SK-N-SH treated with all-trans-retinoic acid at 6 μM for 48 hours (cell line): Measurements from ENCODE around the gene NAA15.

ENCODE experiments used
- CSDC2 ChIP-seq: fragments of 250-450 bp; sonication (Bioruptor Pico); IDR thresholded peaks from 2 replicates; pipeline ENCODE4 v1.5.0; 2020; ENCODE audit warnings: mild to moderate bottlenecking, moderate library complexity
- ESRRG ChIP-seq: fragments of 250-450 bp; sonication (Bioruptor Pico); IDR thresholded peaks from 2 replicates; pipeline ENCODE4 v1.6.1; 2021; ENCODE audit warnings: mild to moderate bottlenecking
- ISL1 ChIP-seq: fragments of 250-450 bp; sonication (Bioruptor Pico); IDR thresholded peaks from 2 replicates; pipeline ENCODE4 v2.1.2; 2022; ENCODE audit warnings: mild to moderate bottlenecking, moderate library complexity
- SNAI2 ChIP-seq: fragments of 250-450 bp; sonication (Bioruptor Pico); IDR thresholded peaks from 2 replicates; pipeline ENCODE4 v1.5.0; 2020; ENCODE audit warnings: mild to moderate bottlenecking, moderate library complexity
- TCF4 ChIP-seq: fragments of 250-450 bp; sonication (Bioruptor Pico); IDR thresholded peaks from 2 replicates; pipeline ENCODE4 v1.8.0; 2021; ENCODE audit warnings: mild to moderate bottlenecking, moderate library complexity, borderline replicate concordance
- ZC3H10 ChIP-seq: fragments of 250-450 bp; sonication (Bioruptor Pico); IDR thresholded peaks from 2 replicates; pipeline ENCODE4 v1.5.1; 2021; ENCODE audit warnings: mild to moderate bottlenecking, moderate library complexity
- ZNF565 ChIP-seq: fragments of 450-650 bp; formaldehyde crosslinking; conservative IDR thresholded peaks from 2 replicates; pipeline ENCODE4 v1.5.0; 2020; ENCODE audit warnings: low read depth, mild to moderate bottlenecking, moderate library complexity
- ZNF8 ChIP-seq: fragments of 450-650 bp; formaldehyde crosslinking; IDR thresholded peaks from 2 replicates; pipeline ENCODE4 v1.5.0; 2020; ENCODE audit warnings: mild to moderate bottlenecking, moderate library complexity
- TF ChIP-seq, protein P1 (sequence below): fragments of 250-450 bp; sonication (Bioruptor Pico); IDR thresholded peaks from 2 replicates; pipeline ENCODE4 v1.8.0; 2020; ENCODE audit warnings: mild to moderate bottlenecking, moderate library complexity, borderline replicate concordance
- TF ChIP-seq, protein P2 (sequence below): fragments of 250-450 bp; sonication (Bioruptor Pico); IDR thresholded peaks from 2 replicates; pipeline ENCODE4 v1.5.1; 2020; ENCODE audit warnings: low read depth, mild to moderate bottlenecking, moderate library complexity
- TF ChIP-seq, protein P3 (sequence below): fragments of 250-450 bp; sonication (Bioruptor Pico); IDR thresholded peaks from 2 replicates; pipeline ENCODE4 v1.5.1; 2021; ENCODE audit warnings: mild to moderate bottlenecking, moderate library complexity

DNA sequence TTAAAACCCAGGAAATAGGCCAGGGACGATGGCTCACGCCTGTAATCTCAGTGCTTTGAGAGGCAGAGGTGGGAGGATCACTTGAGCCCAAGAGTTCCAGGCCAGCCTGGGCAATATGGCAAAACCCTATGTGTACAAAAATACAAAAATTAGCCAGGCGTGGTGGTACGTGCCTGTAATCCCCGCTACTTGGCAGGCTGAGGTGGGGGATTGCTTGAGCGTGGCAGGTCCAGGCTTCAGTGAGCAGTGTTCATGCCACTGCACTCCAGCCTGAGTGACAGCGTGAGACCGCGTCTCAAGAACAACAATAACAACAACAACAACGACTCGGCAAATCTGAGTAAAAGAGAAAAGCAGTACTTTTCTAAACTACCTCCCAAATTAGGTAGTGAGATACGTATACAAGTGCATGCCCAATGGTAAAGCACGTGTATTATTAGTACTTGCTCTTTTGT lies 13.9 kb downstream of the NAA15 start:
- TF ChIP-seq ISL1 (CRISPR knock-in tag) (no peak), TCF4 (CRISPR knock-in tag) (no peak), CSDC2 (CRISPR knock-in tag) (no peak), ZNF565 (CRISPR knock-in tag) (no peak), ESRRG (CRISPR knock-in tag) (no peak), ZC3H10 (CRISPR knock-in tag) (no peak), ZNF8 (CRISPR knock-in tag) (no peak), SNAI2 (CRISPR knock-in tag) (no peak)
- TF ChIP-seq, protein P1, sequence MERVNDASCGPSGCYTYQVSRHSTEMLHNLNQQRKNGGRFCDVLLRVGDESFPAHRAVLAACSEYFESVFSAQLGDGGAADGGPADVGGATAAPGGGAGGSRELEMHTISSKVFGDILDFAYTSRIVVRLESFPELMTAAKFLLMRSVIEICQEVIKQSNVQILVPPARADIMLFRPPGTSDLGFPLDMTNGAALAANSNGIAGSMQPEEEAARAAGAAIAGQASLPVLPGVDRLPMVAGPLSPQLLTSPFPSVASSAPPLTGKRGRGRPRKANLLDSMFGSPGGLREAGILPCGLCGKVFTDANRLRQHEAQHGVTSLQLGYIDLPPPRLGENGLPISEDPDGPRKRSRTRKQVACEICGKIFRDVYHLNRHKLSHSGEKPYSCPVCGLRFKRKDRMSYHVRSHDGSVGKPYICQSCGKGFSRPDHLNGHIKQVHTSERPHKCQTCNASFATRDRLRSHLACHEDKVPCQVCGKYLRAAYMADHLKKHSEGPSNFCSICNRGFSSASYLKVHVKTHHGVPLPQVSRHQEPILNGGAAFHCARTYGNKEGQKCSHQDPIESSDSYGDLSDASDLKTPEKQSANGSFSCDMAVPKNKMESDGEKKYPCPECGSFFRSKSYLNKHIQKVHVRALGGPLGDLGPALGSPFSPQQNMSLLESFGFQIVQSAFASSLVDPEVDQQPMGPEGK = no peak
- TF ChIP-seq, protein P2, sequence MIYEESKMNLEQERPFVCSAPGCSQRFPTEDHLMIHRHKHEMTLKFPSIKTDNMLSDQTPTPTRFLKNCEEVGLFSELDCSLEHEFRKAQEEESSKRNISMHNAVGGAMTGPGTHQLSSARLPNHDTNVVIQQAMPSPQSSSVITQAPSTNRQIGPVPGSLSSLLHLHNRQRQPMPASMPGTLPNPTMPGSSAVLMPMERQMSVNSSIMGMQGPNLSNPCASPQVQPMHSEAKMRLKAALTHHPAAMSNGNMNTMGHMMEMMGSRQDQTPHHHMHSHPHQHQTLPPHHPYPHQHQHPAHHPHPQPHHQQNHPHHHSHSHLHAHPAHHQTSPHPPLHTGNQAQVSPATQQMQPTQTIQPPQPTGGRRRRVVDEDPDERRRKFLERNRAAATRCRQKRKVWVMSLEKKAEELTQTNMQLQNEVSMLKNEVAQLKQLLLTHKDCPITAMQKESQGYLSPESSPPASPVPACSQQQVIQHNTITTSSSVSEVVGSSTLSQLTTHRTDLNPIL = no peak
- TF ChIP-seq, protein P3, sequence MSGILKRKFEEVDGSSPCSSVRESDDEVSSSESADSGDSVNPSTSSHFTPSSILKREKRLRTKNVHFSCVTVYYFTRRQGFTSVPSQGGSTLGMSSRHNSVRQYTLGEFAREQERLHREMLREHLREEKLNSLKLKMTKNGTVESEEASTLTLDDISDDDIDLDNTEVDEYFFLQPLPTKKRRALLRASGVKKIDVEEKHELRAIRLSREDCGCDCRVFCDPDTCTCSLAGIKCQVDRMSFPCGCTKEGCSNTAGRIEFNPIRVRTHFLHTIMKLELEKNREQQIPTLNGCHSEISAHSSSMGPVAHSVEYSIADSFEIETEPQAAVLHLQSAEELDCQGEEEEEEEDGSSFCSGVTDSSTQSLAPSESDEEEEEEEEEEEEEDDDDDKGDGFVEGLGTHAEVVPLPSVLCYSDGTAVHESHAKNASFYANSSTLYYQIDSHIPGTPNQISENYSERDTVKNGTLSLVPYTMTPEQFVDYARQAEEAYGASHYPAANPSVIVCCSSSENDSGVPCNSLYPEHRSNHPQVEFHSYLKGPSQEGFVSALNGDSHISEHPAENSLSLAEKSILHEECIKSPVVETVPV (CRISPR knock-in tag) = no peak
